Endothelial cell of umbilical vein (primary cell): ENCODE results near the gene RAB24. TPM values are rescaled to one million over a fixed set of nuclear protein-coding genes. Genes with fewer than 3 reads are reported as not detected.

ENCODE experiments used
- BruUV-seq: library from RNA; stranded (reverse); fragments of 400-500 nt; replicated peaks from 2 replicates; lab custom pipeline; 2021; lab: Mats Ljungman, UMichigan
- CTCF ChIA-PET: fragments of 300-600, 350-600 bp; sonication (Branson Sonifier 250); formaldehyde crosslinking; loops from one replicate; lab custom pipeline; 2021; ENCODE audit warnings: antibody characterized with exemption, inconsistent platforms; lab: Charles Lee
- POLR2A ChIA-PET: fragments of 300-600, 350-600 bp; sonication (Branson Sonifier 250); formaldehyde crosslinking; loops from one replicate; lab custom pipeline; 2021; ENCODE audit warnings: antibody characterized with exemption, inconsistent platforms; lab: Charles Lee
- DNase-seq: peaks from one replicate; pipeline ENCODE4 v3.0.0-alpha.2; 2011; ENCODE audit warnings: low read depth, low spot score
- FAIRE-seq: peaks from 2 replicates; lab custom pipeline; 2011; peaks lifted over from hg19 to GRCh38; lab: Jason Lieb, UNC
- H2AFZ ChIP-seq: 2 replicates; pipeline ENCODE4 v1.6.0; 2012; ENCODE audit warnings: low read depth, low read length, control low read depth, inconsistent platforms
- H3K27ac ChIP-seq: 2 replicates; pipeline ENCODE4 v1.5.1; 2011; ENCODE audit warnings: low read depth, mild to moderate bottlenecking, control low read depth, low read length, moderate library complexity; ENCODE audit not compliant: insufficient read depth
- H3K27me3 ChIP-seq, 2 experiments: 2 replicates each; pipeline versions ENCODE4 v1.6.0 to v1.6.1; 2011; ENCODE audit warnings: low read length in 2 of 2, mixed read lengths in 1 of 2; ENCODE audit not compliant: control insufficient read depth in 2 of 2, insufficient read depth in 2 of 2
- H3K36me3 ChIP-seq, 2 experiments: 2 replicates in 1 of 2; 3 replicates in 1 of 2; pipeline ENCODE4 v1.5.1; 2011; ENCODE audit warnings: low read length in 2 of 2, mild to moderate bottlenecking in 1 of 2, moderate library complexity in 1 of 2; ENCODE audit not compliant: control insufficient read depth in 2 of 2, insufficient read depth in 2 of 2; ENCODE audit errors: extremely low read depth in 1 of 2
- H3K4me1 ChIP-seq: 3 replicates; pipeline ENCODE4 v1.5.1; 2011; ENCODE audit warnings: mild to moderate bottlenecking, low read length; ENCODE audit not compliant: control insufficient read depth, insufficient read depth; ENCODE audit errors: extremely low read depth
- H3K4me2 ChIP-seq: 2 replicates; pipeline ENCODE4 v1.6.1; 2011; ENCODE audit warnings: low read length, control low read depth, mixed read lengths; ENCODE audit not compliant: insufficient read depth
- H3K4me3 ChIP-seq, 3 experiments: fragments of 200-600 bp in 1 of 3; sonication (generic), shearing (Covaris generic) in 1 of 3; replicated peaks in 1 of 3; 2 replicates each; pipeline ENCODE4 v1.5.1; 2011 to 2016; ENCODE audit warnings: control low read depth in 3 of 3, low read length in 3 of 3, mild to moderate bottlenecking in 2 of 3, inconsistent platforms in 1 of 3, low read depth in 1 of 3, moderate library complexity in 1 of 3; ENCODE audit not compliant: insufficient read depth in 1 of 3
- H3K79me2 ChIP-seq: 2 replicates; pipeline ENCODE4 v1.6.0; 2012; ENCODE audit warnings: low read length, inconsistent platforms; ENCODE audit not compliant: control insufficient read depth, insufficient read depth
- H3K9ac ChIP-seq: replicated peaks from 2 replicates; pipeline ENCODE3; 2011; ENCODE audit warnings: low read length, control low read depth; ENCODE audit not compliant: insufficient read depth; ENCODE audit errors: extremely low read depth
- H3K9me1 ChIP-seq: replicated peaks from 3 replicates; pipeline ENCODE4 v1.6.0; 2011; ENCODE audit warnings: mild to moderate bottlenecking, low read length; ENCODE audit not compliant: control insufficient read depth, insufficient read depth; ENCODE audit errors: extremely low read depth
- H3K9me3 ChIP-seq: replicated peaks from 2 replicates; pipeline ENCODE4 v1.5.1; 2012; ENCODE audit warnings: low read length, inconsistent platforms; ENCODE audit not compliant: control insufficient read depth, insufficient read depth
- H4K20me1 ChIP-seq: replicated peaks from 2 replicates; pipeline ENCODE3; 2011; ENCODE audit warnings: mild to moderate bottlenecking, low read length; ENCODE audit not compliant: control insufficient read depth, insufficient read depth; ENCODE audit errors: extremely low read depth
- FOS ChIP-seq: IDR thresholded peaks from 2 replicates; pipeline ENCODE4 v1.6.1; 2011; ENCODE audit warnings: mild to moderate bottlenecking, low read length, moderate library complexity, borderline replicate concordance; ENCODE audit not compliant: insufficient read depth
- JUN ChIP-seq: IDR thresholded peaks from 2 replicates; pipeline ENCODE4 v1.6.1; 2011; ENCODE audit warnings: borderline replicate concordance, low read depth; ENCODE audit not compliant: insufficient read length, insufficient read depth
- dilution Hi-C: fragments of 300-500 bp; cut with MboI; formaldehyde crosslinking; loops from one replicate; pipeline ENCODE4 v1.15.0; 2019; ENCODE audit warnings: low sequenced_read_pairs; ENCODE audit not compliant: extremely low pct_ligation_motif_present
- intact Hi-C: fragments of 100-400 bp; cut with micrococcal nuclease; formaldehyde crosslinking; loops from one replicate; pipeline ENCODE4 v1.10.0; 2022
- polyA plus RNA-seq, 4 experiments: library from polyadenylated mRNA; depleted of rRNA in 3 of 4; stranded (reverse) in 3 of 4; unstranded in 1 of 4; fragments of >200 nt; gene quantifications; 2 replicates each; pipeline versions ENCODE4 v1.2.1 to v1.2.3, GENCODE V29; 2011 to 2012; ENCODE audit warnings: missing spikeins in 1 of 4
- total RNA-seq: library from RNA; stranded (reverse); gene quantifications from 2 replicates; pipeline ENCODE4 v1.2.3, GENCODE V29; 2021
- TF ChIP-seq, protein P1 (sequence below), 2 donors: IDR thresholded peaks; 1 replicate in 1 of 2; 2 replicates in 1 of 2; pipeline ENCODE4 v1.5.1; 2011; ENCODE audit warnings: low read length in 2 of 2, mild to moderate bottlenecking in 2 of 2, moderate library complexity in 2 of 2, control low read depth in 1 of 2, inconsistent platforms in 1 of 2, low read depth in 1 of 2; ENCODE audit not compliant: insufficient read depth in 1 of 2; ENCODE audit errors: extremely low read depth in 1 of 2

RAB24 gene
- total and polyA plus RNA-seq, 2 donors (not counting 3 experiments of a cell fraction or from before 2014, with no cell fraction given): 20.7 to 44.0 TPM

- FAIRE-seq (no peak), DNase-seq (no peak)
- no peak for TF ChIP-seq JUN
- Histone ChIP-seq H3K4me3 (no peak overlapping the region), H3K79me2 (no peaks in the 10 kb centered on the region), H3K27me3 (no peaks in the 10 kb centered on the region), H2AFZ (no peak overlapping the region), H3K4me1 (no peaks in the 10 kb centered on the region), H3K9me1 (no peaks in the 10 kb centered on the region), H3K36me3 (peaks cover 0 to 8% of the 10 kb centered on the region in 2 experiments), H3K27ac (no peak overlapping the region), H3K9ac (no peak overlapping the region), H3K9me3 (no peaks in the 10 kb centered on the region), H4K20me1 (no peaks in the 10 kb centered on the region), H3K4me2 (no peak overlapping the region)
- dilution Hi-C loops (loop anchor here (5.0 kb wide), 1 partner anchor 42 kb away; no protein-coding TSS in a partner anchor), intact Hi-C loops (loop anchor here (2.0 kb wide), 1 partner anchor 135 kb away; no protein-coding TSS in a partner anchor)
- ChIA-PET POLR2A (no interaction called here), CTCF (interaction anchor here (1.0 to 3.5 kb wide), 6 partner anchors 8 to 208 kb away, joined by 3 to 44 read pairs (median 14); no protein-coding TSS in a partner anchor)
- BruUV-seq: no TSS peak
These were observed 16.5 kb upstream of the RAB24 start for GRCh38 chr5:177319913-177320588.

GRCh38 chr5:177317959-177318377, 14.4 kb upstream of the RAB24 start:
- Histone ChIP-seq H3K27ac (no peak overlapping the region), H3K9me1 (no peaks in the 10 kb centered on the region), H3K4me1 (peaks cover under 1% of the 10 kb centered on the region), H3K27me3 (no peaks in the 10 kb centered on the region), H3K36me3 (peaks cover 0 to 6% of the 10 kb centered on the region in 2 experiments), H2AFZ (no peak overlapping the region), H3K9ac (no peak overlapping the region), H3K4me2 (no peak overlapping the region), H3K4me3 (no peak overlapping the region), H4K20me1 (no peaks in the 10 kb centered on the region), H3K9me3 (no peaks in the 10 kb centered on the region), H3K79me2 (no peaks in the 10 kb centered on the region)
- FAIRE-seq: peak; percentile 83
- peak; percentile 82 for DNase-seq
- intact Hi-C loops (loop anchor here (1.0 to 2.0 kb wide), 4 partner anchors 18 to 137 kb away; no protein-coding TSS in a partner anchor), dilution Hi-C loops (no loop called here)
- POLR2A ChIA-PET: no interaction called here
- no peak for TF ChIP-seq FOS
- TF ChIP-seq, protein P1, sequence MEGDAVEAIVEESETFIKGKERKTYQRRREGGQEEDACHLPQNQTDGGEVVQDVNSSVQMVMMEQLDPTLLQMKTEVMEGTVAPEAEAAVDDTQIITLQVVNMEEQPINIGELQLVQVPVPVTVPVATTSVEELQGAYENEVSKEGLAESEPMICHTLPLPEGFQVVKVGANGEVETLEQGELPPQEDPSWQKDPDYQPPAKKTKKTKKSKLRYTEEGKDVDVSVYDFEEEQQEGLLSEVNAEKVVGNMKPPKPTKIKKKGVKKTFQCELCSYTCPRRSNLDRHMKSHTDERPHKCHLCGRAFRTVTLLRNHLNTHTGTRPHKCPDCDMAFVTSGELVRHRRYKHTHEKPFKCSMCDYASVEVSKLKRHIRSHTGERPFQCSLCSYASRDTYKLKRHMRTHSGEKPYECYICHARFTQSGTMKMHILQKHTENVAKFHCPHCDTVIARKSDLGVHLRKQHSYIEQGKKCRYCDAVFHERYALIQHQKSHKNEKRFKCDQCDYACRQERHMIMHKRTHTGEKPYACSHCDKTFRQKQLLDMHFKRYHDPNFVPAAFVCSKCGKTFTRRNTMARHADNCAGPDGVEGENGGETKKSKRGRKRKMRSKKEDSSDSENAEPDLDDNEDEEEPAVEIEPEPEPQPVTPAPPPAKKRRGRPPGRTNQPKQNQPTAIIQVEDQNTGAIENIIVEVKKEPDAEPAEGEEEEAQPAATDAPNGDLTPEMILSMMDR (IDR thresholded peaks at IDR 0.05; ENCODE audit: extremely low read depth in 1 of 2, insufficient read depth in 1 of 2, low read depth in 1 of 2, low read length in 2 of 2): peak; percentile 83 to 93
- BruUV-seq: no TSS peak
- CTCF ChIA-PET: interaction anchor here (0.7 to 3.5 kb wide), 19 partner anchors 8 to 229 kb away, joined by 3 to 44 read pairs (median 6); partner anchors contain the start of genes LMAN2 and SLC34A1
